Type B pancreatic cell (in vitro differentiated cells): ENCODE results near the gene GRB10. TPM values are rescaled to one million over a fixed set of nuclear protein-coding genes. Genes with fewer than 3 reads are reported as not detected.

Experiments used
- DNase-seq: peaks from one replicate; pipeline ENCODE4 v3.0.0; 2021; ENCODE audit warnings: mixed read lengths; ENCODE audit not compliant: unreplicated experiment; ENCODE audit errors: extremely low spot score
- H3K27ac Mint-ChIP-seq: 2 replicates; pipeline ENCODE4 v1.8.0; 2021; ENCODE audit warnings: mild to moderate bottlenecking, mixed read lengths
- H3K27me3 Mint-ChIP-seq: 2 replicates; pipeline ENCODE4 v1.8.0; 2021; ENCODE audit warnings: mixed read lengths
- H3K36me3 Mint-ChIP-seq: 2 replicates; pipeline ENCODE4 v1.8.0; 2021; ENCODE audit warnings: mixed read lengths
- H3K4me1 Mint-ChIP-seq: one replicate; pipeline ENCODE4 v1.8.0; 2021; ENCODE audit warnings: mixed read lengths; ENCODE audit not compliant: unreplicated experiment
- H3K4me3 Mint-ChIP-seq: 2 replicates; pipeline ENCODE4 v1.8.0; 2021; ENCODE audit warnings: mild to moderate bottlenecking, mixed read lengths
- H3K9me3 Mint-ChIP-seq: 2 replicates; pipeline ENCODE4 v1.8.0; 2021; ENCODE audit warnings: mixed read lengths
- CTCF ChIP-seq: fragments of 200-600 bp; sonication (generic); conservative IDR thresholded peaks from 2 replicates; pipeline ENCODE4 v1.5.0; 2021; ENCODE audit warnings: antibody characterized with exemption, mild to moderate bottlenecking
- total RNA-seq: library from RNA; stranded (reverse); gene quantifications from 2 replicates; pipeline ENCODE4 v1.2.1, GENCODE V29; 2021; ENCODE audit warnings: low replicate concordance

Gene GRB10
- total RNA-seq, 1 donor from 2014 or later: 42.3 TPM

DNA sequence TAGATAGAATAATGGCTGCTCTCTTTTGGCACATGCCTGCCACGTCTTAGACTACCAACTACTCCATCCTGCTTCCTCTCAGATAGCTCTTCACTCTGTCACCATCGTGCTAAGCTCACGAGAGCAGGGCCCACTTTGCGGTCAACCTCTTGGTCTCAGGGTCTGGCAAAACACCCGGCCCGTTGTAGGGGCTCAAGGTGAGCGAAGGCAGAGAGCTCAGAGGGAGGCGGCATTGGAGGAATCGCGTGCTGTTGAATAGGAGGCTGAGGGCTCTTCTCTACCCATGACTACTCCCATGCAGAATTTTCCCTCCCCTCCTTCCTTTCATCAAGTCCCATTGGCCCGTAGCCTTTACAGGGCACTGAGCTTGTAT, 116.6 kb downstream of the GRB10 start:
- DNase-seq: no peak
- Mint-ChIP-seq H3K27me3 (no peaks in the 10 kb centered on the region), H3K27ac (no peak overlapping the region), H3K9me3 (no peaks in the 10 kb centered on the region), H3K4me3 (no peak overlapping the region), H3K4me1 (peaks cover 11% of the 10 kb centered on the region), H3K36me3 (peaks cover 18% of the 10 kb centered on the region)
- TF ChIP-seq CTCF: no peak

DNA sequence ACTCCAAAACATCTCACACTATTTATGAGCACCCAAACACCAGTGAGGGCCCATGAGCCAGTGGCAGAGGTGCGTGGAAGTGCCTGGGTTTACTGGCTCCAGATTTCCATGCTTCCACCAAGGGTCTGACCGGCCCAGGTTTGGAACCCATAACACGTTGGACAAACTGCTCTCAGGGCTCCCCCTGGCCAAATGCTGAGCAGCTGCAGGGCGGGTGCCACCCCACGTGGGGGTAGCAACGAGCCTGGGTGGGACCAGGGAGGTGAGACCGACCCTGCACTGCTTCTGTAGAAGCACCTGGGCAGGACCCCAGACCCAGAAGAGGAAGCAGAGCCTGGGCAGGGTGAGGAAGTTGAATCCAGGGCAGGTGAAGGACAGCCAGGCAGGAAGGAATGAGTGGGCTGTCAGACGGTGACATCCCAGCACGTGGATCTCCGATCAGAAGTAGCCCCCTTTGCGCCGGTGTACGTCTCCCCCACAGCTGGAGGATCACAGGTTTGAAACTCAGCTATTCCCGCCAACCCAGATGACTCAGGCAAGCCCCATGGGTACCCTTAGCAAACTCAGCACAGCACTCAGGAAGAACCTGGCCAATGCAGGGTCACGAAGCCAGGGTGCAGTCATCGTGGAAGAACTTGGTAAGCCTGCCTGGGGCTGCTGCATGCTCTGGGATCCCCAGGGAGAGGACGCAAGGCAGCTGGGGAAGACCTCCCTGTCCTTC, 117.1 kb downstream of the GRB10 start:
- Mint-ChIP-seq H3K9me3 (no peaks in the 10 kb centered on the region), H3K4me1 (peaks cover 8% of the 10 kb centered on the region), H3K4me3 (no peak overlapping the region), H3K27me3 (no peaks in the 10 kb centered on the region), H3K36me3 (peaks cover 13% of the 10 kb centered on the region), H3K27ac (no peak overlapping the region)
- no peak for DNase-seq
- no peak for TF ChIP-seq CTCF

DNA sequence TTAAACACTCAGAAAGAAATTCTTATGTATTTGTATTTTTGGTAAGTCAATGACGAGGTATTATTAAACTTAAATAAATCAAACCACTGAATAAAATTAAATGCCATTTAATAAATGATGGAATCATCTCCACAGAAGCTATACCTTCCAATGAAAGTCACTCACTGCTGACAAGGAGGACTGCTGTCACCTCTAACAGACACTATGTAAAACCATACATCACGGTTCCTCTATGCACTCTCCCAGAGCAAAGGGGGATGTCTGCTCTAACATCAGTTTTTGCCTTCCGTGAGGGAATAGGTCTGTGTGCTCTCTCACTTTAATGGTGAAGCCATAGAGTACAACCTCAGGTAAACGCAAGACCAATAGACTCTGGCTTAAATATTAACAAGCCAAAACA, 117.8 kb downstream of the GRB10 start:
- H3K9me3 Mint-ChIP-seq: no peaks in the 10 kb centered on the region
- H3K27ac Mint-ChIP-seq: no peak overlapping the region
- H3K4me1 Mint-ChIP-seq: peaks cover 8% of the 10 kb centered on the region
- no peaks in the 10 kb centered on the region for H3K27me3 Mint-ChIP-seq
- peaks cover 10% of the 10 kb centered on the region for H3K36me3 Mint-ChIP-seq
- H3K4me3 Mint-ChIP-seq: no peak overlapping the region
- no peak for DNase-seq
- no peak for TF ChIP-seq CTCF

- Mint-ChIP-seq H3K9me3 (no peaks in the 10 kb centered on the region), H3K4me3 (no peak overlapping the region), H3K27ac (no peak overlapping the region), H3K4me1 (peaks cover 8% of the 10 kb centered on the region), H3K36me3 (peaks cover 10% of the 10 kb centered on the region), H3K27me3 (no peaks in the 10 kb centered on the region)
- DNase-seq: no peak
- no peak for TF ChIP-seq CTCF
These were observed 118.2 kb downstream of the GRB10 start for GRCh38 chr7:50664461-50664922.

GRCh38 chr7:50663396-50664102, 119.1 kb downstream of the GRB10 start:
- no peak overlapping the region for H3K27ac Mint-ChIP-seq
- peaks cover 8% of the 10 kb centered on the region for H3K4me1 Mint-ChIP-seq
- H3K4me3 Mint-ChIP-seq: no peak overlapping the region
- no peak for TF ChIP-seq CTCF
- peaks cover 4% of the 10 kb centered on the region for H3K36me3 Mint-ChIP-seq
- no peak for DNase-seq
- H3K27me3 Mint-ChIP-seq: no peaks in the 10 kb centered on the region
- no peaks in the 10 kb centered on the region for H3K9me3 Mint-ChIP-seq
